SIG-M5 treated with dmso at 0.1 percent for 504 hours (cell line): Measurements from ENCODE around the gene SPEM1.
"Not testable (repeated sequence)": the region's sequence is repeated elsewhere in the genome, so short reads cannot be mapped to it uniquely, and the experiment has no call there.

ENCODE experiments used
- DNase-seq: peaks from one replicate; lab custom pipeline; 2025; ENCODE audit not compliant: unreplicated experiment; lab: John Stamatoyannopoulos, UW

Gene SPEM1

GRCh38 chr17:7467498-7467897, 47.4 kb downstream of the SPEM1 start:
- no peak for DNase-seq

DNA sequence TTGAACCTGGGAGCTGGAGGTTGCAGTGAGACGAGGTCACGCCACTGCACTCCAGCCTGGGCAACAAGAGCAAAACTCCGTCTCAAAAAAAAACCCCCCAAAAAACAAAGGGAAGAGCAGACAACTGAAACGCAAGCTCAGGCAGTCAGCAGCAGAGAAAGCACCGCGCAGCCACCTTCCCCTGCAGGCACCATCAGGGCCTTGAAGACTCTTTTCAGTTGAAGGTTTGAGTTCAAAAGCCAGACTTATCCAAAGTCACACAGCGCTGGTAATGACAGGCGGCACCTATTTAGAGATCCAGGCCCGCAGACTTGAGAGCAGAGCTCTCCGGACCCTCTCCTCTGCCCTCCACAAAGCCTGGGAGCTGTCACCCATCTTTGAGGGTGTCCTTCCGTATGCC, 48.2 kb downstream of the SPEM1 start:
- no peak for DNase-seq

DNA sequence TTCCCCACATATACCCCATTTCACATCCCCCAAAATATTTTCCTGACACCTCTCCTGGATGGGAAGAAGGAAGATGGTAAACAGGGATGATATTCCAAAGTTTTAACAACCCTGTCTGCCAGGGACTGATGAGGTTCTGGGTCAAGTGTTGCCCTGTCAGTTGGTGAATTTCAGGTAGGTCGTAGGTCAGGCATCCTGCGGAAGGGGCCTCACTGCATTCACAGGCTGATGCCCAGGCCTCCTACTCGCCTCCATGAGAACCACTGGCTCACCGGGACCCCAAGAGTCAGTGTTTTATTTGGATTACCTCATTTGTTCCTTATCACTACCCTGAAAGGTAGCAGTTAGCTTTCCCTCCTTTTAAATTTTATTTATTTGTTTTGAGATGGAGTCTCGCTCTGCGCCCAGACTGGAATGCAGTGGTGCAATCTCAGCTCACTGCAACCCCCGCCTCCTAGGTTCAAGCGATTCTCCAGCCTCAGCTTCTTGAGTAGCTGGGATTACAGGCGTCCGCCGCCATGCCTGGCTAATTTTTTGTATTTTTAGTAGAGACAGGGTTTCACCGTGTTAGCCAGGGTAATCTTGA, 48.8 kb downstream of the SPEM1 start:
- DNase-seq = no peak

- not testable (repeated sequence) for DNase-seq
Measured at GRCh38 chr17:7469843-7470242, 49.7 kb downstream of the SPEM1 start.

GRCh38 chr17:7470457-7470973, 50.4 kb downstream of the SPEM1 start:
- not testable (repeated sequence) for DNase-seq
